Activated CD4-positive, alpha-beta memory T cell treated with anti-CD3 and anti-CD28 coated beads, Interleukin-2, amount 10 ng/mL, durations not matched to agents 7 days and 5 days (primary cell): ENCODE measurements around the gene RNF25. TPM values are rescaled to one million over a fixed set of nuclear protein-coding genes. Genes with fewer than 3 reads are reported as not detected.

ENCODE experiments used
- CTCF ChIA-PET: fragments of 350-600 bp; sonication (Branson Sonifier 250); formaldehyde crosslinking; loops from one replicate; lab custom pipeline; 2021; ENCODE audit warnings: antibody characterized with exemption, inconsistent platforms; lab: Charles Lee
- POLR2A ChIA-PET: fragments of 350-600 bp; sonication (Branson Sonifier 250); formaldehyde crosslinking; loops from one replicate; lab custom pipeline; 2021; ENCODE audit warnings: antibody characterized with exemption; lab: Charles Lee
- DNase-seq: peaks from one replicate; pipeline ENCODE4 v3.0.0-alpha.2; 2020
- H3K27ac Mint-ChIP-seq: one replicate; pipeline ENCODE4 v1.8.0; 2021; ENCODE audit warnings: mild to moderate bottlenecking, mixed read lengths
- H3K27me3 Mint-ChIP-seq: one replicate; pipeline ENCODE4 v1.8.0; 2021; ENCODE audit warnings: mixed read lengths
- H3K36me3 Mint-ChIP-seq: one replicate; pipeline ENCODE4 v1.8.0; 2021; ENCODE audit warnings: low read depth, mixed read lengths
- H3K4me1 Mint-ChIP-seq: one replicate; pipeline ENCODE4 v1.8.0; 2021; ENCODE audit warnings: mixed read lengths
- H3K4me3 Mint-ChIP-seq: one replicate; pipeline ENCODE4 v1.8.0; 2021; ENCODE audit warnings: mild to moderate bottlenecking, mixed read lengths
- H3K9me3 Mint-ChIP-seq: one replicate; pipeline ENCODE4 v1.8.0; 2021; ENCODE audit warnings: mixed read lengths
- total RNA-seq, 2 experiments: library from RNA; stranded (reverse); gene quantifications; one replicate each; pipeline ENCODE4 v1.2.3, GENCODE V29; 2021

RNF25 gene
- total RNA-seq, 2 experiments from 2014 or later: 15.1 to 21.9 TPM

DNA sequence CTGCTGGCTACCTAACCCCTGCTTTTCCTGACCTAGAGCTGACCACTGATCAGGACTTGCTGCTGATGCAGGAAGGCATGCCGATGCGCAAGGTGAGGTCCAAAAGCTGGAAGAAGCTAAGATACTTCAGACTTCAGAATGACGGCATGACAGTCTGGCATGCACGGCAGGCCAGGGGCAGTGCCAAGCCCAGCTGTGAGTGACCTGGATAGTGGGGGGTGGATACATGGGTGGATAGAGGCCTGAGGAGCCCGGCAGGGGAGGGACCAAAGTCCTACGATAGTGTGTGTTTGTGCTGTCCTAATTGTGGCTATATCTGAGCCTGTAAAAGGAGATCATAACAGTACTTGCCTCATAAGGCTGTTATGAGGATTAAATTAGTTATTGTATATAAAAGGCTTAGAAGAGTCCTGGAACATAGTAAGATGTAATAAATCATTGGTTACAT lies 55.9 kb downstream of the RNF25 start:
- no peaks in the 10 kb centered on the region for H3K36me3 Mint-ChIP-seq
- H3K4me1 Mint-ChIP-seq: no peaks in the 10 kb centered on the region
- ChIA-PET CTCF (interaction anchor here (1.1 kb wide), 1 partner anchor 94 kb away, joined by 3 read pairs; the partner anchor contains the start of gene TTLL4), POLR2A (interaction anchor here (1.3 kb wide), 1 partner anchor 13 kb away, joined by 3 read pairs; no protein-coding TSS in a partner anchor)
- H3K27ac Mint-ChIP-seq: no peak overlapping the region
- no peak overlapping the region for H3K4me3 Mint-ChIP-seq
- H3K27me3 Mint-ChIP-seq: peaks cover 5% of the 10 kb centered on the region
- no peak for DNase-seq
- H3K9me3 Mint-ChIP-seq: no peaks in the 10 kb centered on the region

Other genes with a start within 250 kb of the RNF25 start
- 10 to 100 TPM; 30.2 to 32.7 TPM for gene USP37, start 103.7 kb downstream of the RNF25 start, total RNA-seq
- gene CNOT9, start 103.2 kb downstream of the RNF25 start, total RNA-seq: 10 to 100 TPM; 77.1 to 77.3 TPM
- gene PLCD4, start 64.1 kb downstream of the RNF25 start, total RNA-seq: under 1 TPM; 0.10 to 0.38 TPM
- 10 to 100 TPM; 41.4 to 41.8 TPM for gene ZNF142, start 12.4 kb downstream of the RNF25 start, total RNA-seq
- gene BCS1L, start 12.3 kb downstream of the RNF25 start, total RNA-seq: 10 to 100 TPM; 35.0 to 39.8 TPM
- 10 to 100 TPM; 17.6 to 17.9 TPM for gene STK36, start 84 bp upstream of the RNF25 start, total RNA-seq
- gene TTLL4, start 38.8 kb upstream of the RNF25 start, total RNA-seq: 10 to 100 TPM; 27.6 to 29.2 TPM
- gene CYP27A1, start 110.1 kb upstream of the RNF25 start, total RNA-seq: not detected
- not detected for gene PRKAG3, start 159.8 kb upstream of the RNF25 start, total RNA-seq
- gene WNT6, start 187.8 kb upstream of the RNF25 start, total RNA-seq: not detected
- 1 to 10 TPM in 1 of 2 experiments, under 1 TPM in 1; 0.70 to 1.4 TPM for gene WNT10A, start 208.8 kb upstream of the RNF25 start, total RNA-seq